Retinal pigment epithelial cell (primary cell): ENCODE data around the gene TMEM151A.

Source experiments
- DNase-seq: peaks from one replicate; pipeline ENCODE4 v3.0.0-alpha.2; 2010; ENCODE audit warnings: low read depth
- H3K4me3 ChIP-seq: 2 replicates; pipeline ENCODE4 v1.5.1; 2011; ENCODE audit warnings: mild to moderate bottlenecking, low read length, control low read depth, moderate library complexity
- CTCF ChIP-seq: conservative IDR thresholded peaks from 2 replicates; pipeline ENCODE4 v1.5.1; 2011; ENCODE audit warnings: low read depth, low read length, control low read depth, inconsistent platforms

TMEM151A gene

GRCh38 chr11:66267379-66268243, 24.1 kb upstream of the TMEM151A start:
- TF ChIP-seq CTCF = no peak
- H3K4me3 ChIP-seq = peak overlapping the region; percentile 69
- peak; percentile 48 for DNase-seq

- H3K4me3 ChIP-seq = peak within 1 kb of the TSS; percentile 98
Observed at GRCh38 chr11:66268244-66268951, 23.3 kb upstream of the TMEM151A start, which contains the start of gene RAB1B. Gene RAB1B, plus strand, starts transcription at chr11:66268639. Its CDS starts 41 bp downstream, at chr11:66268680.

GRCh38 chr11:66268952-66269905, 22.5 kb upstream of the TMEM151A start:
- H3K4me3 ChIP-seq = peak overlapping the region; percentile 98
- peak; percentile 37 for TF ChIP-seq CTCF
- DNase-seq = no peak

More at GRCh38 chr11:66268244-66268951, 23.3 kb upstream of the TMEM151A start, which contains the start of gene RAB1B:
- TF ChIP-seq CTCF = no peak
- DNase-seq = peak; percentile 94

- DNase-seq = no peak
- no peak for TF ChIP-seq CTCF
- no peak overlapping the region for H3K4me3 ChIP-seq
Observed at GRCh38 chr11:66271816-66272215, 19.9 kb upstream of the TMEM151A start.

- H3K4me3 ChIP-seq = no peak overlapping the region
- no peak for DNase-seq
- no peak for TF ChIP-seq CTCF
Observed at GRCh38 chr11:66272596-66272995, 19.1 kb upstream of the TMEM151A start.

- no peak for TF ChIP-seq CTCF
- H3K4me3 ChIP-seq = no peak overlapping the region
- DNase-seq = no peak
Observed at GRCh38 chr11:66274219-66274618, 17.5 kb upstream of the TMEM151A start.
